Activated CD4-positive, alpha-beta memory T cell treated with anti-CD3 and anti-CD28 coated beads for 36 hours (primary cell): ENCODE measurements around the gene MSANTD1. TPM values are rescaled to one million over a fixed set of nuclear protein-coding genes. Genes with fewer than 3 reads are reported as not detected.

ENCODE experiments used
- CTCF ChIA-PET: fragments of 350-600 bp; sonication (Branson Sonifier 250); formaldehyde crosslinking; loops from one replicate; lab custom pipeline; 2021; ENCODE audit warnings: antibody characterized with exemption, inconsistent platforms; lab: Charles Lee
- POLR2A ChIA-PET: fragments of 350-600 bp; sonication (Branson Sonifier 250); formaldehyde crosslinking; loops from one replicate; lab custom pipeline; 2021; ENCODE audit warnings: antibody characterized with exemption; lab: Charles Lee
- DNase-seq: peaks from one replicate; pipeline ENCODE4 v3.0.0-alpha.2; 2020
- H3K27ac Mint-ChIP-seq: one replicate; pipeline ENCODE4 v1.8.0; 2021; ENCODE audit warnings: mixed read lengths
- H3K27me3 Mint-ChIP-seq: one replicate; pipeline ENCODE4 v1.8.0; 2021; ENCODE audit warnings: mixed read lengths
- H3K36me3 Mint-ChIP-seq: one replicate; pipeline ENCODE4 v1.8.0; 2021; ENCODE audit warnings: mixed read lengths
- H3K4me1 Mint-ChIP-seq: one replicate; pipeline ENCODE4 v1.8.0; 2021; ENCODE audit warnings: low read depth, mixed read lengths
- H3K4me3 Mint-ChIP-seq: one replicate; pipeline ENCODE4 v1.8.0; 2021; ENCODE audit warnings: mild to moderate bottlenecking, mixed read lengths
- H3K9me3 Mint-ChIP-seq: one replicate; pipeline ENCODE4 v1.8.0; 2021; ENCODE audit warnings: mixed read lengths
- intact Hi-C: fragments of 100-400 bp; cut with micrococcal nuclease; formaldehyde crosslinking; loops from one replicate; pipeline ENCODE4 v1.15.1; 2023
- total RNA-seq, 2 experiments: library from RNA; stranded (reverse); gene quantifications; one replicate each; pipeline ENCODE4 v1.2.3, GENCODE V29; 2021

Gene MSANTD1
- total RNA-seq, 2 experiments from 2014 or later = 0.39 to 0.45 TPM

- intact Hi-C loops = no loop called here
- no peaks in the 10 kb centered on the region for H3K9me3 Mint-ChIP-seq
- CTCF ChIA-PET = no interaction called here
- H3K4me1 Mint-ChIP-seq = peaks cover 51% of the 10 kb centered on the region
- no peaks in the 10 kb centered on the region for H3K36me3 Mint-ChIP-seq
- H3K27me3 Mint-ChIP-seq = no peaks in the 10 kb centered on the region
- peak overlapping the region; percentile 44 for H3K4me3 Mint-ChIP-seq
- DNase-seq = peak; percentile 82
- peak overlapping the region; percentile 6 for H3K27ac Mint-ChIP-seq
- POLR2A ChIA-PET = no interaction called here
These were observed 53.3 kb downstream of the MSANTD1 start for GRCh38 chr4:3302173-3302785.

- Mint-ChIP-seq H3K9me3 (no peaks in the 10 kb centered on the region), H3K36me3 (no peaks in the 10 kb centered on the region), H3K27ac (peak overlapping the region; percentile 6), H3K27me3 (no peaks in the 10 kb centered on the region), H3K4me3 (peak overlapping the region; percentile 44), H3K4me1 (peaks cover 51% of the 10 kb centered on the region)
- POLR2A ChIA-PET = no interaction called here
- peak; percentile 59 for DNase-seq
- CTCF ChIA-PET = no interaction called here
- intact Hi-C loops = no loop called here
These were observed 54.0 kb downstream of the MSANTD1 start for GRCh38 chr4:3302786-3303564.

GRCh38 chr4:3303565-3303824, 54.5 kb downstream of the MSANTD1 start:
- no peak for DNase-seq
- H3K4me3 Mint-ChIP-seq = no peak overlapping the region
- no peak overlapping the region for H3K27ac Mint-ChIP-seq
- H3K4me1 Mint-ChIP-seq = peaks cover 51% of the 10 kb centered on the region
- no peaks in the 10 kb centered on the region for H3K36me3 Mint-ChIP-seq
- H3K27me3 Mint-ChIP-seq = no peaks in the 10 kb centered on the region
- CTCF ChIA-PET = no interaction called here
- POLR2A ChIA-PET = no interaction called here
- intact Hi-C loops = no loop called here
- no peaks in the 10 kb centered on the region for H3K9me3 Mint-ChIP-seq

- H3K27ac Mint-ChIP-seq = no peak overlapping the region
- no peaks in the 10 kb centered on the region for H3K36me3 Mint-ChIP-seq
- ChIA-PET CTCF (interaction anchor here (0.6 kb wide), 1 partner anchor 1275 kb away, joined by 3 read pairs; no protein-coding TSS in a partner anchor), POLR2A (no interaction called here)
- intact Hi-C loops = no loop called here
- H3K4me3 Mint-ChIP-seq = no peak overlapping the region
- no peaks in the 10 kb centered on the region for H3K9me3 Mint-ChIP-seq
- no peaks in the 10 kb centered on the region for H3K27me3 Mint-ChIP-seq
- DNase-seq = no peak
- H3K4me1 Mint-ChIP-seq = peaks cover 51% of the 10 kb centered on the region
These were observed 55.2 kb downstream of the MSANTD1 start for GRCh38 chr4:3303923-3304710.

- Mint-ChIP-seq H3K4me1 (peaks cover 51% of the 10 kb centered on the region), H3K9me3 (no peaks in the 10 kb centered on the region), H3K4me3 (no peak overlapping the region), H3K36me3 (no peaks in the 10 kb centered on the region), H3K27me3 (no peaks in the 10 kb centered on the region), H3K27ac (peak overlapping the region; percentile 70)
- intact Hi-C loops = no loop called here
- no peak for DNase-seq
- ChIA-PET POLR2A (no interaction called here), CTCF (no interaction called here)
These were observed 56.1 kb downstream of the MSANTD1 start for GRCh38 chr4:3304831-3305609.

- ChIA-PET POLR2A (no interaction called here), CTCF (no interaction called here)
- intact Hi-C loops = no loop called here
- DNase-seq = peak; percentile 50
- no peaks in the 10 kb centered on the region for H3K9me3 Mint-ChIP-seq
- H3K4me3 Mint-ChIP-seq = no peak overlapping the region
- H3K27me3 Mint-ChIP-seq = no peaks in the 10 kb centered on the region
- peak overlapping the region; percentile 70 for H3K27ac Mint-ChIP-seq
- peaks cover 51% of the 10 kb centered on the region for H3K4me1 Mint-ChIP-seq
- no peaks in the 10 kb centered on the region for H3K36me3 Mint-ChIP-seq
These were observed 56.8 kb downstream of the MSANTD1 start for GRCh38 chr4:3305610-3306371.

Other genes with a start within 250 kb of the MSANTD1 start
- gene HTT-AS, start 174.6 kb upstream of the MSANTD1 start, total RNA-seq = not detected
- gene HTT, start 174.5 kb upstream of the MSANTD1 start, total RNA-seq = 10 to 100 TPM; 57.6 to 69.8 TPM
- gene RGS12, start 43.9 kb downstream of the MSANTD1 start, total RNA-seq = 1 to 10 TPM; 8.6 to 8.8 TPM
- gene HGFAC, start 192.8 kb downstream of the MSANTD1 start, total RNA-seq = not detected
- not detected for gene DOK7, start 214.1 kb downstream of the MSANTD1 start, total RNA-seq